Stimulated activated CD4-positive, alpha-beta T cell treated with anti-CD3 and anti-CD28 coated beads, Interleukin-1b, Interleukin-23, amount 100 ng/mL, for 4 hours (primary cell): ENCODE data around the gene PRAF2.

Experiments
- DNase-seq, 2 donors: peaks; one replicate each; pipeline ENCODE4 v3.0.0-alpha.2; 2020; ENCODE audit warnings: low read depth in 2 of 2

The PRAF2 gene

GRCh38 chrX:49075347-49075746 lies 1.5 kb upstream of the PRAF2 start:
- DNase-seq = no peak

GRCh38 chrX:49072712-49073095 lies 1.1 kb downstream of the PRAF2 start:
- no peak for DNase-seq

- no peak for DNase-seq
Observed at GRCh38 chrX:49071877-49072711, 1.7 kb downstream of the PRAF2 start.

- no peak for DNase-seq
Observed at GRCh38 chrX:49070988-49071387, 2.8 kb downstream of the PRAF2 start.

DNA sequence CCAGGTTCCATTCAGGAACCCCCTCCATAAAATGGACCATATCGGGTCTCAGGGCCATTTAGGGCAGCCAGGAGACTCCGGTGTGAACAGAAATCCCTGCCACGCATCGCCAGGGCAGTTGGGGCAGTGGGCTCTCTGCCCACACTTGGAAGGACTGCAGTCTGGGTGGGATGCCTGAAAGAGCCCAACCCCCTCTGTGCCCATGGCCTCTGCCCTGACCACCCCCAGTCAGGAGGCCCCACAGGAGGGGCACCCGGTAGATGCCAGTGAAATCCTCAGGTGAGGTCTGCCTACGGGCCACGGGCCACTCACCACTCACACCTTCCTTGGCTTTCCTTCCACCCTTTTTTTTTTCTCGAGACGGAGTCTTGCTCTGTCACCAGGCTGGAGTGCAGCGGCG lies 4.8 kb downstream of the PRAF2 start:
- DNase-seq = no peak

DNA sequence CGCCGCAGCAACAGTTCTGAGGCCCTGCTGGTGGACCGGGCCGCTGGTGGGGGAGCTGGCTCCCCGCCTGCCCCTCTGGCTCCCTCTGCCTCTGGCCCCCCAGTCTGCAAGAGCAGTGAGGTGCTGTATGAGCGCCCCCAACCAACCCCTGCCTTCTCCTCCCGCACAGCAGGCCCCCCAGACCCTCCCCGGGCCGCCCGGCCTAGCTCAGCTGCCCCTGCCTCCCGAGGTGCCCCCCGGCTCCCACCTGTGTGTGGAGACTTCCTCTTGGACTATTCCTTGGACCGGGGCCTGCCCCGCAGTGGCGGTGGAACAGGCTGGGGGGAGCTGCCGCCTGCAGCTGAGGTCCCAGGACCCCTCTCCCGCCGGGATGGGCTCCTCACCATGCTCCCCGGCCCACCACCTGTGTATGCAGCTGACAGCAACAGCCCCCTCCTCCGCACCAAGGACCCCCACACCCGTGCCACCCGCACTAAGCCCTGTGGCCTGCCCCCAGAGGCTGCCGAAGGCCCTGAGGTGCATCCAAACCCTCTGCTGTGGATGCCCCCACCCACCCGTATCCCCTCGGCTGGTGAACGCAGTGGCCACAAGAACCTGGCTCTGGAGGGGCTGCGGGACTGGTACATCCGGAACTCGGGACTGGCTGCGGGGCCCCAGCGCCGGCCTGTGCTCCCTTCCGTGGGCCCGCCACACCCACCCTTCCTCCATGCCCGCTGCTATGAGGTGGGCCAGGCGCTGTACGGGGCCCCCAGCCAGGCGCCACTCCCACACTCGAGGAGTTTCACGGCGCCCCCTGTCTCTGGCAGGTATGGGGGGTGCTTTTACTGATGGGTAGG lies 6.3 kb downstream of the PRAF2 start:
- no peak for DNase-seq

DNA sequence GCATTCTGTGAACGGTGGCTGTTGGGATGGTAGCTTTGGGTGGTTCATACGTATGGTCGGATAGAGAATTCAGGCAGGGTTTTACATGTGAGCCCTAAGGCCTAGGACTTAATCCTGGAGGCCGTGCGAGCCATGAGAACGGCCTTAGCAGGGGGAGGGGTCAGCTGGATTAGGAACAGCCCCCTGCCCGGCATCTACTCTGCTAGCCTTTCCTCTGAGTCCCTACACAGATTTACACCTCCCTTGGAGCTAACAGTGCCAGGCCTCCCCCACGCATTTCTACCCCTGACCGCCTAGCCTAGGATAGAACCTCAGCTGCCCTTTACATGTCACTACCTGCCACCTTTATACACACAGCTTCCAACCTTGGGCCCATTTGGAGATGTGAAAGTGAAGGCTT lies 7.1 kb downstream of the PRAF2 start:
- no peak for DNase-seq

DNA sequence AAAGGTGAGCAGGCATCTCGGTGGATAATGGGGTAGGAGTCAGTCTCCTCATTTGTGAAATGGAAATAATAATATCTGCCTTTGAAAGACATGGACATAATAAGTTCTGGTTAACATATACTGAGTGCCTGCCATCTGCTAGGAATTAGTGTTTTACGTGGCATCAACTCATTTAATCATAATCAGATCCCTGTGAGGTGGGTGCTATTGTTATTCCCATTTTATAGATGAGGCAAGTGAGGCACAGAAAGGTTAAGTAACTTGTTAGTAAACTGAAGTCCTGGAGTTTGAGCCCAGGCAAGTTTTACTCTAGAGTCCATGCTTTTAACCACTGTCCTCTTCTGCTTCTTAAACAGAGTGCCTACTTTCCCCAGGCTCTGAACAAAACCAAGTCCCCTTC lies 7.5 kb downstream of the PRAF2 start:
- no peak for DNase-seq

GRCh38 chrX:49064735-49065134 lies 9.1 kb downstream of the PRAF2 start:
- no peak for DNase-seq

- DNase-seq = no peak
Observed at GRCh38 chrX:49064303-49064702, 9.5 kb downstream of the PRAF2 start.

DNA sequence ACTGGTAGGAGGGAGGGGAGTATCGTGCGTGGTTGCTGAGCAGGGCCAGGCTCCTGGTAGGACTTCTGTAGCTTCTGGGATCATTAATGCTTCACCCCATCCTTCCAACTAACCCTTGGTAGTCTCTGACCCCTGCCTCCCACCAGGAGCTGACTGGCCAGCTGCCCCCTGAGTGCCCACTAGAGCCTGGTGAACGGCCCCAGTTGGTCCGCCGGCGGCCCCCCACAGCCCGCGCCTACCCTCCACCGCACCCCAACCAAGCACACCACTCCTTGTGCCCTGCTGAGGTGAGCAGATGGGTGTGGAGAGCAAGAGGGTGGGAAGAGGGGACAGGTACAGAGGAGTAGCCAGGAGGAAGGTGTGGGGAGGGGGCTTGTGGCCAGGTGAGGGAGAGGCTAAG lies 10.1 kb downstream of the PRAF2 start:
- DNase-seq = no peak

DNA sequence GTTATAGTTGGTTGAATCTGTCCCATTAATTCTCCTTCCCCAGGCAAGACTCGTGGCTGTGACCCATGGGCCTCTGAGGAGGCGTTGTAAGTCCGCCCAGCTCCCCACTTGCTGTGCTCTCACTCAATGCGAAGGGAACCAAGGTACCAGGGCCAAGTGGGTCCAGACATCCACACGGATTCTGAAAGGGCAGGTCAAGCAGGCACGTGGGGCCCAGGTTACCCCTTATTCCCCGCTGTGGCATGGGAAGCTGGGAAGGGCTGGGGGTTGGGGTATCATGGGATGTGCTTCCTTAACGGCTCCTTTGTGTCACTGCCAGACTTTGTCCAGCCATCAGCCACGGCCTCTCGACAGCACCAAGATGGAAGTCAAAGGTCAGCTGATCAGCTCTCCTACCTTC lies 11.9 kb downstream of the PRAF2 start:
- no peak for DNase-seq

DNA sequence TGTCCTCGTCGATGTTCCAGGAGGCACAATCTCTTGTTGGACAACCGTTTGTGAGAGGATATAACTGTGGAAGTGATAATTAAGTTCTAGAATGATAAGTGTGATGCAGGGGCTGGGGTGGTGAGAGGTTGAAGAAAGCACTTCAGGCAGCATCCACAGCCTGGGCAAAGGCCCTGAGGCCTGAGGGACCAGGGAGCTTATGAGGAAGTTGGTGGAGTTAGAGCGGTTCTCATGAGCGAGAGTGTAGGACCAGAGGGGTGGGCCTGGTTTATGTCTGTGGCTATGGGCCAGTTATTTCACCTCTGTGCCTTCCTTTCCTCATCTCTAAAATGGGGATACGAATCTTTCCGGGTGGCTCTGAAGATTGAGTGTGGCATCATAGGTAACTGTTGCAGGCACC lies 12.3 kb downstream of the PRAF2 start:
- DNase-seq = no peak

GRCh38 chrX:49060914-49061313 lies 12.9 kb downstream of the PRAF2 start:
- no peak for DNase-seq

DNA sequence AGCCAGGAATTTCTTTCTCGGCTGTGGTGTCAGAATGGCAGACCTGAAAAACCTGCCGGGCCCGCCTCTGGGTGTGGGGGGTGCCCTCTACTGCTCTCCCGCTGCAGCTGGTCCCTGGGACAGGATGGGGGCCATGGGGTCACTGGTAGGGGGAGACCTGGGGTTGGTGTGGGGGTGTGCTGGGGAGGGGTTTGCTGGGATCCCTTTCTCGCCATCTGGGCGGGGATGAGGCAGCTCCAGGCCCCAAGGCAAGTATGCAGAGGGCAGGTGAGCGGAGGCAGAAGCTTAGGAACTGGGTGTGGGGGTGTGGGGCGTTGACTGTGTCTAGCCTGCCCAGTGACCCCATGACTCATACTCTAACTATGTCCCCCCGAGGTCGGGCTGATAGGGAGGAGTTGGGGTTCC lies 14.1 kb downstream of the PRAF2 start:
- DNase-seq = no peak

- no peak for DNase-seq
Observed at GRCh38 chrX:49059201-49059600, 14.6 kb downstream of the PRAF2 start.

- no peak for DNase-seq
Observed at GRCh38 chrX:49058794-49059193, 15.0 kb downstream of the PRAF2 start, which contains the start of gene CCDC120. Gene CCDC120, plus strand, starts transcription at chrX:49058999. Its CDS starts 3,043 bp downstream, at chrX:49062042.

DNA sequence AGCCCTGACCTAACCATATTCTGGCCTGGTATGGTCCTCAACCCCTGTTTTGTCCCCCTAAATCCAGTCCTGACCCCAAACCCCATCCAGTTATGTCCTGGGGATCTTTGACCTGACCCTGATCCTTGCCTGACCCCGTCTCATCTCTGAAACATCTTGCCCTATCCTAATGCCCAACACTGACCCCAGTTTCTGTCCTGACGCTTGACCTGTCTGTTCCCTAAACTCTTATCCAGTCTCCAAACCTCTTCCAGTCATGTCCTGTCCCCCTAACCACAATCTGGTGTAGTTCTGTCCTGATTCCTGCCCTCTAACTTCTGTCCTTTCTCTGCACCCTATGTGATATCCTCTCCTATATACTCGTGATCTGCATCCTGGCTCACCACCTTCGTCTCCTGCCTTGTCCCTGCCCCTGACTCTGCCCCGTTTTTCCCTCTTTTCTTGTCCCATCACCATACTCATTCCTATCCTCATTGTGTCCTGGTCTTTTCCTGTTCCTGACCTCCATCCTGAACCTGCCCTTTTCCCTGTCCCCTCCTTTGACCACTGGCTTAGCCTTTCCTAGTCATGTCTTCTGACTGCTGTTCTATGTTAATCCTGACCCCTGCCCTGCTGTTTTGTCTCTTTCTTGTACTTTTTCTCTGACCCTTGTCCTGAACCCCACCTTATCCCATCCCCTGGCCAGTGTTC lies 19.6 kb downstream of the PRAF2 start:
- no peak for DNase-seq

GRCh38 chrX:49053223-49054072 lies 20.4 kb downstream of the PRAF2 start:
- peak; percentile 51 to 54 for DNase-seq

DNA sequence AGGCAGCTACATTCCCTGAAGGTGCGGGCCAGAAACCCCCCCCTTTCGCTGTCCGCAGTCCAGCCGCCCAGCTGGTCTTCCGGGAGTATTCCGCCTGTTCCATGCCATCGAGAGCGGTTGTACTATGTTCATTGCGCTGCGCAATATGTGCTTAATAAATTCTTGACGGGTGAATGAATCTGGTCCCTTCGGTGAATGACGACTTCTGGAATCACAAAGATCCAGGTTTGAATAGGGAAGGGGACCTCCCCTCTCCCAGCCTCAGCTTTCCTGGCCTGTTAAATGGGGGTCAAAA lies 29.9 kb downstream of the PRAF2 start:
- no peak for DNase-seq

- peak; percentile 84 for DNase-seq
Observed at GRCh38 chrX:49043220-49043986, 30.4 kb downstream of the PRAF2 start, which contains the start of gene TFE3. Gene TFE3, minus strand, starts transcription at chrX:49043357. Its CDS starts 131 bp downstream, at chrX:49043226.
